ENCODE measurements around the gene NEK1.

The NEK1 gene

DNA sequence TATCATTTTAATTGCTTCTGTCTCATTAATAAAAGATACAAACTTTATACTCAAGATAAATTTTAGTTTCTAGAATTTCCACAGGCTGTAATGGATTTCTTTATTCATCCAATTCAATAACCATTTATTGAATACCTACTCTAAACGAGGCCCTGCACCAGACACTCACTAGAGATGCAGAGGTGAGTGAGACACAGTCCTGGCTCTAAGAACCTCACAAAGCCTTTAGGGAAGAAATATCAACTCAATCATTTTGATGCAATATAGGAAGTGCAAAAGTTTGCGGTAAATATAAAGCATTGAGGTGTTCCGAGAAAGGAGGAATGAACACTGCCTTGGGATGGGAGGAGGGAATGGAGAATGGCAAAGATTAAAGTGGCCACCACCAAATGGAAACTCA is 260.0 kb downstream of the NEK1 start:
- Histone ChIP-seq H3K9ac (ENCODE audit: low read length) (no peak overlapping the region), H3K9me3 (ENCODE audit: insufficient read depth, low read length) (no peaks in the 10 kb centered on the region), H3K4me2 (ENCODE audit: low read length) (no peak overlapping the region), H3K4me3 (ENCODE audit: low read length) (no peak overlapping the region), H4K20me1 (ENCODE audit: insufficient read depth, low read length) (no peaks in the 10 kb centered on the region), H3K4me1 (ENCODE audit: low read length) (no peaks in the 10 kb centered on the region), H3K79me2 (ENCODE audit: low read length) (no peaks in the 10 kb centered on the region), H3K36me3 (replicated peaks; ENCODE audit: low read depth, low read length) (no peaks in the 10 kb centered on the region), H3K27me3 (ENCODE audit: low read depth, low read length) (no peaks in the 10 kb centered on the region), H3K27ac (ENCODE audit: low read length) (no peak overlapping the region), H2AFZ (ENCODE audit: low read depth, low read length) (no peak overlapping the region)
- TF ChIP-seq, protein P1, sequence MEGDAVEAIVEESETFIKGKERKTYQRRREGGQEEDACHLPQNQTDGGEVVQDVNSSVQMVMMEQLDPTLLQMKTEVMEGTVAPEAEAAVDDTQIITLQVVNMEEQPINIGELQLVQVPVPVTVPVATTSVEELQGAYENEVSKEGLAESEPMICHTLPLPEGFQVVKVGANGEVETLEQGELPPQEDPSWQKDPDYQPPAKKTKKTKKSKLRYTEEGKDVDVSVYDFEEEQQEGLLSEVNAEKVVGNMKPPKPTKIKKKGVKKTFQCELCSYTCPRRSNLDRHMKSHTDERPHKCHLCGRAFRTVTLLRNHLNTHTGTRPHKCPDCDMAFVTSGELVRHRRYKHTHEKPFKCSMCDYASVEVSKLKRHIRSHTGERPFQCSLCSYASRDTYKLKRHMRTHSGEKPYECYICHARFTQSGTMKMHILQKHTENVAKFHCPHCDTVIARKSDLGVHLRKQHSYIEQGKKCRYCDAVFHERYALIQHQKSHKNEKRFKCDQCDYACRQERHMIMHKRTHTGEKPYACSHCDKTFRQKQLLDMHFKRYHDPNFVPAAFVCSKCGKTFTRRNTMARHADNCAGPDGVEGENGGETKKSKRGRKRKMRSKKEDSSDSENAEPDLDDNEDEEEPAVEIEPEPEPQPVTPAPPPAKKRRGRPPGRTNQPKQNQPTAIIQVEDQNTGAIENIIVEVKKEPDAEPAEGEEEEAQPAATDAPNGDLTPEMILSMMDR (IDR thresholded peaks at IDR 0.05; ENCODE audit: low read depth, low read length): no peak

DNA sequence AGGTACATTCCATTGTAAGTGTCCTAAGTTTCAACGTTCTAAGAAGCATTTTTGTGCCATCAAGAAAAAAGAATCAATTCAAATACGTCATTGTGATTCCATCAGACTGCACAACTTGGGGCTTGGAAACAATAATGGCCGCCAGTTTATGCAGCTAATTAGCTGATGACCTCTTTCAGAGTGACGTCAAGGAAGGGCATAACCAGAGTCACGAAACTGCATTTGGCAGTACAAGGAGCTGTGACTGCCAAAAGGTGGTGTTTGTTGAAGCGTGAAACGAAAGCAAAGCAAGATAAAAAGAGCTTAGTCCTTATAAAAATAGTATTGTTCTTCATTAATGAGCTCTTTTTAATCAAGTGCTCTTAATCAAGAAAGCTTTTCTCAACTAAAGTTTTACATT is 260.5 kb downstream of the NEK1 start:
- no peak overlapping the region for H3K9ac ChIP-seq (ENCODE audit: low read length)
- no peak for TF ChIP-seq EZH2phosphoT487 (IDR thresholded peaks at IDR 0.05; ENCODE audit: low read depth)
- H4K20me1 ChIP-seq (ENCODE audit: insufficient read depth, low read length): no peaks in the 10 kb centered on the region
- H3K4me2 ChIP-seq (ENCODE audit: low read length): no peak overlapping the region
- H3K27me3 ChIP-seq (ENCODE audit: low read depth, low read length): no peaks in the 10 kb centered on the region
- no peaks in the 10 kb centered on the region for H3K4me1 ChIP-seq (ENCODE audit: low read length)
- H3K27ac ChIP-seq (ENCODE audit: low read length): no peak overlapping the region
- H3K79me2 ChIP-seq (ENCODE audit: low read length): no peaks in the 10 kb centered on the region
- H3K4me3 ChIP-seq (ENCODE audit: low read length): no peak overlapping the region
- no peaks in the 10 kb centered on the region for H3K9me3 ChIP-seq (ENCODE audit: insufficient read depth, low read length)
- no peak overlapping the region for H2AFZ ChIP-seq (ENCODE audit: low read depth, low read length)
- no peaks in the 10 kb centered on the region for H3K36me3 ChIP-seq (replicated peaks; ENCODE audit: low read depth, low read length)

DNA sequence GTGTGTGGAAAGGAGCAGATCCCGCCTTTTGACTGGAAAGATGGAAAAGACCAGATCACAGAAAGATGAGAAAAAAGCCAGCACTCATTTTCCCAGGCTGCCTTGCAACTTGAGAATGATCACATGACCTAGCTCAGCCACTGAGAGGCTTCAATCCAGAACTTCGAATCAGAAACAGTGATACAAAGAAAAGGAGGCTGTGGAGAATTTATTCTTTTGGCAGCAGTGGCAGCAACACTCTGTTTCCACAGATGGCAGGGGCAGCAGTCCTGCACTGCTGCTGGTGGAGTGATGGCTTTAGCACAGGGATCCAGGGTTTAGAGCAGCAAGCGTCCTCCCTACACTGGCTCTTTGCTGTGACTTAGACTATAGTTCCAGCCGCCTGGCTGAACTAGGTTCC is 263.8 kb downstream of the NEK1 start:
- H3K4me1 ChIP-seq (ENCODE audit: low read length): no peaks in the 10 kb centered on the region
- no peaks in the 10 kb centered on the region for H3K79me2 ChIP-seq (ENCODE audit: low read length)
- H3K36me3 ChIP-seq (replicated peaks; ENCODE audit: low read depth, low read length): no peaks in the 10 kb centered on the region
- no peak overlapping the region for H2AFZ ChIP-seq (ENCODE audit: low read depth, low read length)
- no peak overlapping the region for H3K4me2 ChIP-seq (ENCODE audit: low read length)
- TF ChIP-seq, protein P1 (IDR thresholded peaks at IDR 0.05; ENCODE audit: low read depth, low read length): no peak
- TF ChIP-seq EZH2phosphoT487 (IDR thresholded peaks at IDR 0.05; ENCODE audit: low read depth): no peak
- H3K4me3 ChIP-seq (ENCODE audit: low read length): no peak overlapping the region
- no peaks in the 10 kb centered on the region for H3K27me3 ChIP-seq (ENCODE audit: low read depth, low read length)
- H3K9ac ChIP-seq (ENCODE audit: low read length): no peak overlapping the region
- no peak overlapping the region for H3K27ac ChIP-seq (ENCODE audit: low read length)
- no peaks in the 10 kb centered on the region for H4K20me1 ChIP-seq (ENCODE audit: insufficient read depth, low read length)
- no peaks in the 10 kb centered on the region for H3K9me3 ChIP-seq (ENCODE audit: insufficient read depth, low read length)

DNA sequence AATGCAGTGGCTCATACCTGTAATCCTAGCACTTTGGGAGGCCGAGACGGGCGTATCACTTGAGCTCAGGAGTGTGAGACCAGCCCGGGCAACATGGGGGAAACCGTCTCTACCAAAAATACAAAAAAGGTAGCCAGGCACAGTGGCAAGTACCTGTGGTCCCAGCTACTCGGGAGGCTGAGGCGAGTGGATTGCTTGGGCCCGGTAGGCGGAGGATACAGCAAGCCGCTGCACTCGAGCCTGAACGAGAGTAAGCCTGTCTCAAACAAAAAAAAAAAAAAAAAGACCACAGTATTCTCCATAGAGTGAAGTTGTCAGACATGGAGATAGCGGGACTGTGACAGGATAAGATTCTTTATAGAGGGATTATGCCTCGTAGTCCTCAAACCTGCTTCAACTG is 265.5 kb downstream of the NEK1 start:
- Histone ChIP-seq H3K4me1 (ENCODE audit: low read length) (no peaks in the 10 kb centered on the region), H3K9ac (ENCODE audit: low read length) (no peak overlapping the region)

More for the DNA sequence above, 265.5 kb downstream of the NEK1 start:
- Histone ChIP-seq H3K36me3 (replicated peaks; ENCODE audit: low read depth, low read length) (no peaks in the 10 kb centered on the region), H2AFZ (ENCODE audit: low read depth, low read length) (no peak overlapping the region), H3K4me3 (ENCODE audit: low read length) (no peak overlapping the region), H3K9me3 (ENCODE audit: insufficient read depth, low read length) (no peaks in the 10 kb centered on the region), H4K20me1 (ENCODE audit: insufficient read depth, low read length) (no peaks in the 10 kb centered on the region), H3K4me2 (ENCODE audit: low read length) (no peak overlapping the region), H3K79me2 (ENCODE audit: low read length) (no peaks in the 10 kb centered on the region), H3K27ac (ENCODE audit: low read length) (no peak overlapping the region), H3K27me3 (ENCODE audit: low read depth, low read length) (no peaks in the 10 kb centered on the region)
- TF ChIP-seq, protein P1 (IDR thresholded peaks at IDR 0.05; ENCODE audit: low read depth, low read length): no peak
- no peak for TF ChIP-seq EZH2phosphoT487 (IDR thresholded peaks at IDR 0.05; ENCODE audit: low read depth)
